Mesendoderm (in vitro differentiated cells): ENCODE data around the gene POLR2L.

Experiments used
- DNase-seq: peaks from one replicate; pipeline ENCODE4 v3.0.0; 2013
- H2AK5ac ChIP-seq: 2 replicates; pipeline ENCODE4 v1.6.1; 2013; ENCODE audit warnings: low read length, inconsistent platforms
- H2BK120ac ChIP-seq: 2 replicates; pipeline ENCODE4 v1.6.1; 2013; ENCODE audit warnings: low read depth, mild to moderate bottlenecking, low read length, moderate library complexity, mixed read lengths
- H2BK15ac ChIP-seq: replicated peaks from 2 replicates; pipeline ENCODE4 v1.6.1; 2013; ENCODE audit warnings: low read depth, mild to moderate bottlenecking, moderate library complexity
- H2BK5ac ChIP-seq: 2 replicates; pipeline ENCODE4 v1.6.1; 2013; ENCODE audit warnings: low read length, inconsistent platforms
- H3K18ac ChIP-seq: 2 replicates; pipeline ENCODE4 v1.6.1; 2013; ENCODE audit warnings: mild to moderate bottlenecking, low read length, mixed read lengths
- H3K23ac ChIP-seq: one replicate; pipeline ENCODE4 v1.6.1; 2013; ENCODE audit warnings: low read length
- H3K27ac ChIP-seq: 2 replicates; pipeline ENCODE4 v1.5.1; 2013; ENCODE audit warnings: low read depth, mild to moderate bottlenecking, inconsistent platforms, low read length, moderate library complexity
- H3K27me3 ChIP-seq: 2 replicates; pipeline ENCODE4 v1.6.1; 2013; ENCODE audit warnings: low read length, control low read depth, mild to moderate bottlenecking, inconsistent platforms; ENCODE audit not compliant: insufficient read depth, poor library complexity
- H3K36me3 ChIP-seq: 2 replicates; pipeline ENCODE4 v1.6.1; 2013; ENCODE audit warnings: low read length, inconsistent platforms; ENCODE audit not compliant: control insufficient read depth, insufficient read depth
- H3K4ac ChIP-seq: one replicate; pipeline ENCODE4 v1.6.1; 2013; ENCODE audit warnings: low read depth, mild to moderate bottlenecking, low read length, moderate library complexity
- H3K4me1 ChIP-seq: 2 replicates; pipeline ENCODE4 v1.6.1; 2013; ENCODE audit warnings: low read depth, low read length, inconsistent platforms; ENCODE audit not compliant: control insufficient read depth
- H3K4me2 ChIP-seq: 2 replicates; pipeline ENCODE4 v1.6.1; 2013; ENCODE audit warnings: low read length
- H3K4me3 ChIP-seq: 2 replicates; pipeline ENCODE4 v1.5.1; 2013; ENCODE audit warnings: mild to moderate bottlenecking, low read length
- H3K56ac ChIP-seq: one replicate; pipeline ENCODE4 v1.6.1; 2013; ENCODE audit warnings: low read length
- H3K79me1 ChIP-seq: 2 replicates; pipeline ENCODE4 v1.6.1; 2013; ENCODE audit warnings: low read length, inconsistent platforms
- H3K79me2 ChIP-seq: 2 replicates; pipeline ENCODE4 v1.6.1; 2013; ENCODE audit warnings: mild to moderate bottlenecking, low read length; ENCODE audit not compliant: control insufficient read depth, insufficient read depth
- H3K9ac ChIP-seq: 2 replicates; pipeline ENCODE4 v1.6.1; 2013; ENCODE audit warnings: low read length, inconsistent platforms
- H4K5ac ChIP-seq: one replicate; pipeline ENCODE4 v1.6.1; 2013; ENCODE audit warnings: low read length
- H4K8ac ChIP-seq: one replicate; pipeline ENCODE4 v1.6.1; 2013; ENCODE audit warnings: low read depth, mild to moderate bottlenecking, control low read depth, low read length, moderate library complexity
- WGBS: extraction: QIAGEN DNeasy Blood & Tissue Kit; methylation state at CpG from one replicate; pipeline ENCODE4 v1.1.7; 2013; ENCODE audit warnings: low lambda C conversion rate, missing lambda C conversion rate; ENCODE audit not compliant: insufficient coverage; ENCODE audit errors: extremely low coverage; 5-methylcytosine and 5-hydroxymethylcytosine counted together

The POLR2L gene

DNA sequence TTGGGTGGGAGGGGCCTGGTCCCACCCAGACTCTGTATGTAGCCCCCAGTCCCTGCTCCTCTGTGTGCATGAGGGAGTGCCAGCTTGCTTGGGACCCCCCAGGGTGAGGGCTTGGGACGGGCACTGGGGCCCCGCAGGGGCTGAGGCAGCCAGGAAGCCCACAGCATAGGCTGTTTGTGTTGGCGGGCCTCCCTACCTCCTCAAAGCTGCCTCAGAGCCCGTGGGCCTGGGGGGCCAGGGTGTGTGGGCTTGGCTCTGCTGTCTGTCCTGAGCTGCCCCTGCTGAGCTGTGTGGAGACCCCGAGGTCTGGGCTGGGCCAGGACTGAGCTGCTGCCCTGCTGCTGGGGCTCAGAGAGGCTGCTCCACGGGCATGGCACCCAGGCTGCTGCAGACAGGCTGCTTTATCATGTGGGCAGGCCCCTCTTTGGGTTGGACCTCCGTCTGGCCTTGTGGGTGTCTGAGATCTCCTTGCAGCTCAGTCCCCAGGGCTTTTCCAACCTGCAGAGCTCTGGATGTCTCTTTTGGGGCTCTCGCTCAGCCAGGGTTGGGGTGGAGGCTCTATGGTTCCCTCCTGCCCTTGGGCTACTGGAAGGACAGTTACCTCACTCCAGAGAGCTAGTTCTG lies 3.7 kb upstream of the POLR2L start:
- no peak overlapping the region for H3K23ac ChIP-seq
- no peak overlapping the region for H3K9ac ChIP-seq
- no peak overlapping the region for H4K8ac ChIP-seq
- no peak overlapping the region for H3K4me3 ChIP-seq
- no peak overlapping the region for H3K4me2 ChIP-seq
- no peak overlapping the region for H4K5ac ChIP-seq
- H3K27me3 ChIP-seq = no peaks in the 10 kb centered on the region
- peaks cover 10% of the 10 kb centered on the region for H3K79me2 ChIP-seq
- WGBS = no CpG with 5 or more reads among the region's 8 CpGs
- H3K4ac ChIP-seq = no peak overlapping the region
- no peaks in the 10 kb centered on the region for H3K36me3 ChIP-seq
- no peak overlapping the region for H2BK15ac ChIP-seq
- no peak overlapping the region for H2BK5ac ChIP-seq
- no peak overlapping the region for H3K56ac ChIP-seq
- no peak overlapping the region for H2AK5ac ChIP-seq
- H3K27ac ChIP-seq = no peak overlapping the region
- H3K18ac ChIP-seq = no peak overlapping the region
- H2BK120ac ChIP-seq = no peak overlapping the region
- peaks cover 4% of the 10 kb centered on the region for H3K79me1 ChIP-seq
- no peak for DNase-seq
- peaks cover 6% of the 10 kb centered on the region for H3K4me1 ChIP-seq

DNA sequence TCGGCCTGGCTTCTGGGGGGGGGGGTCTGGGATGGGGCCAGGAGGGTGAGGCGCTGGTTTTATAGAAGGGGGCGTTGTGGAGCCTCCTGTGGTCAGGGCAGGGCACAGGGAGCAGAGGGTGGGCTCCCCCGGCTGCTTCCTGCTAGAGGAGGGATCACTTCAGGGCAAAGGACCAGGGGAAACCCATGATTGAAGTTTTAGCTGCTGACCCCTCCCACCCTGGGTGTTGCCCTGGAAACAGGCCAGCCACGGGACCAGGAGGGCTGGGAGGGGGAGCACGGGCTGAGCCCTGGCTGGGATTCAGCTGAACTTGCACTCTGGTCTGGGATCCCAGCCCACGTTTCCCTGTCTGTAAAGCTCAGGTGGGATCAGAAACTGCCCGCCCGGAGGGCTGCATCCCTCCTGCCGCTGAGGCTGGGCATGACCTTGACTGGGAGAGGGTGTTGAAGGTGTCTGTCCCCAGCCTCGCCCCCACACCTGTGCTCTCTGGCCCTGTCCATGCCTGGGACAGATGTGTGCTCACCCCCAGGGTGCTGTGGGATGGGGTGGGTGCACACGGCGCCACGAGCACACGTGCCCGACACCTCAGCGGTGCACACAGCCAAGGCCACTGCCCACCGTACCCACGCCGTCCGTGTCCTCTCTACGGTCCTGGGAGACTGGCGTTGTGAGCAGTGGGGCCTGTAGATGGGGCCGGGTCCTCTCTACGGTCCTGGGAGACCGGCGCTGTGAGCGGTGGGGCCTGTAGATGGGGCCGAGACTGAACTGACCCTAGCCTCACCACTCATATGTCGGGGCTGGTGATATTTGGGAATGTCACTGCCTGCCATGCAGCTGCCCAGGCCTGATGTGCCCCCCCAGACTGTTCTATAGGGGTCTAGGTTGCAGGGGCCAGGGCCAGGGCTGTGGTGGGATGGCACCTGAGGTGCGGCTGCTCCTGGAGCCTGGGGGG lies 2.6 kb upstream of the POLR2L start:
- peaks cover 6% of the 10 kb centered on the region for H3K4me1 ChIP-seq
- DNase-seq = peak; percentile 95
- no CpG with 5 or more reads among the region's 31 CpGs for WGBS

DNA sequence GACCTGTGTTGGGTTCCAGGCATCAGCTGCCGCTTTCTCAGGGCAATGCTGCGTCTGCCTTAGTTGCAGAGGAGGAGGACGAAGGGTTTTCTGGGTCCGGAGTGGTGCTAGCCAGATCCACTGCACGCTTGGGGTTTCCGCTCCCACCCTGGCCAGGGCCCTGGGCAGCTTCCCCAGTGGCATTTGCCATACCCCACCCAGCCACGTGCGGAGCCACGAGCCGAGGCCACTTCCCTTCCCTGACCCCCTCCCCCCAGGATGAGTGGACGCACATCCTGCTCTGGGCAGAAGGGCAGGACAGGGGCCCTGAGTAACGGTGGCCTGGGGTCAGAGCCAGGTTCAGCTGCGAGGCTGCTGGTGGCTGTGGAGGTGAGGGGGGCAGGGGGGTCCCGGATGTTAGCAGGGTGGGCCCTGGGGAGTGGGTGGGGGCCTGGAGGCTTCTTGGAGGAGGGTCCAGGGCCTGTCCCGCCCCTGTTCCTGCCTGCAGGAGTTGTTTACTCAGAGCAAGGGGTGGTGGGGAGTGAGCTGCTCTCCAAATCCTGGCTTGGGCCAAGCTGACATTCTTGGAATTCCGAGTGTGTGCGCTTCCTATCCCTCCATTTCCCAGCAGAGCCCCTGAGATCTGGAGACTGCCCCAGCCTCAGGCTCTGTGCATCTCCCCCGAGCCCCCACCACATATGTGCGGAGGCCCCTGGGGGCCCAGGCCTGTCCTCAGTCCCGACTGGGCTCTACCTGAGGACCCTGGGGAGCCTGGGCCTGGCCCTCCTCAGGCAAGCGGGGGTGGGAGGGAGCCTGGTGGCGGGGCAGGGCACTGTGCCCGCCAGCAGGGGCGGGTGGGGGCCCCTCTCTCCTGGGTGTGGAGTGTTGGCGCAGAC lies 1.7 kb upstream of the POLR2L start:
- Histone ChIP-seq H3K23ac (peak overlapping the region; percentile 81), H3K4me3 (peak overlapping the region; percentile 25), H3K9ac (peak overlapping the region; percentile 90), H3K36me3 (peaks cover 5% of the 10 kb centered on the region), H2BK120ac (peak overlapping the region; percentile 47), H3K56ac (peak overlapping the region; percentile 95), H2BK15ac (no peak overlapping the region), H4K8ac (no peak overlapping the region), H3K27ac (peak overlapping the region; percentile 88), H3K4me1 (peaks cover 6% of the 10 kb centered on the region), H3K4me2 (peak overlapping the region; percentile 85), H3K79me2 (peaks cover 16% of the 10 kb centered on the region), H4K5ac (no peak overlapping the region), H3K4ac (peak overlapping the region; percentile 65), H3K79me1 (peaks cover 7% of the 10 kb centered on the region), H3K27me3 (no peaks in the 10 kb centered on the region), H2AK5ac (no peak overlapping the region), H2BK5ac (peak overlapping the region; percentile 87), H3K18ac (peak overlapping the region; percentile 78)
- peak; percentile 98 for DNase-seq
- WGBS = no CpG with 5 or more reads among the region's 25 CpGs

More for the DNA sequence above, 2.6 kb upstream of the POLR2L start:
- Histone ChIP-seq H3K4me2 (peak overlapping the region; percentile 85), H2BK15ac (no peak overlapping the region), H3K56ac (peak overlapping the region; percentile 80), H4K8ac (no peak overlapping the region), H3K79me1 (peaks cover 6% of the 10 kb centered on the region), H3K23ac (no peak overlapping the region), H3K79me2 (peaks cover 16% of the 10 kb centered on the region), H3K36me3 (peaks cover 2% of the 10 kb centered on the region), H3K4ac (peak overlapping the region; percentile 63), H2BK5ac (no peak overlapping the region), H2AK5ac (peak overlapping the region; percentile 2), H4K5ac (no peak overlapping the region), H3K27ac (peak overlapping the region; percentile 88), H2BK120ac (peak overlapping the region; percentile 47), H3K9ac (peak overlapping the region; percentile 59), H3K4me3 (no peak overlapping the region), H3K18ac (peak overlapping the region; percentile 78), H3K27me3 (no peaks in the 10 kb centered on the region)

DNA sequence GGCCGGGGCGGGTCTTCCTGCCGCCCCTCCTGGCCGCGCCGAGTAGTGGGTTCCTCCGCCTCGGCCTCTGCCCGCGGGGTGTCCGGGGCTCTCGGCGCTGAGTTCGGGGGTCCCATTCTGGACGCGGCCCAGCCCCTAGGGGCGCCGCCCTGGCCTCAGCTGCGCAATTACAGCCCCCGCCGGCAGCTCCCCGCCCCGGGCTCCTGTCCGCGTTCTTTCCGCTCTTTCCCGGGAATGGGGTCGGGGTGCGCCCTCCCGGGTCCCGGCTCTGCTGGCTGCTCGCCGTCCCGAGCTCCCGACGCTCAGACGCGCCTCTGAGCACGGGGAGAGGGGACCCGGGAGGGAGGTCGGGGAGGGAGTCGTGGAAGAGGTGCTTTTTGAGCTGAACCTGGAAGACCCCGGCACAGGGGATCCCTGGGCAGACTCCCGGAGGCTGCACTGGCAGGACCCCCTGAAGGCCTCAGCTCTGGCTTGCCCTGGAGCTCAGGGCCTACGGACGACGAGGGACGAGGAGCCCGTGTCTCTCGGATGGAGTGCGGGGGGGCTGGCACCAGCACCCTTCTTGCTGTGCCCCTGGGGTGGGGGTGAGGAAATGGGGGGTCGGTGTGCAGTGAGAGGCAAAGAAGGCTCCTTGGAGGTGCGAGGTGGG lies 881 bp upstream of the POLR2L start:
- peak overlapping the region; percentile 31 for H3K27ac ChIP-seq
- WGBS = no CpG with 5 or more reads among the region's 53 CpGs

DNA sequence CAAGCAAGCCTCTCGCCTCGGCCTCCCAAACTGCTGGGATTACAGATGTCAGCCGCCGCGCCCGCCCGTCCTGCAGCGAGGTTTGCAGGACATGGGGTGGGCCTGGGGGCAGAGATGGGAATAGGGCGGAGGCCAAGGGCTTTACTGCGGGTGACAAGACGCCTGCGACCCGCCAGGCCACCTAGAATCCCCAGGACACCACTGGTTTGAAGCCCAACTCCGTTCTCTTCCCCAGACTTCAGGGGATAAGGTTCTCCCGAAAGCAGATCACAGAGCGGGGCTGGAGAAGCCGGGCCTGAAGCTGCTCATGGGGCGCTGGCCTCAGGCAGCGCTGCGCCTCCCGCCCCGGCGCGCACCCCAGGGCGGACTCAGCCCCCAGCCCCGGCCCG lies 354 bp downstream of the POLR2L start:
- no peak overlapping the region for H2BK5ac ChIP-seq
- peaks cover 16% of the 10 kb centered on the region for H3K79me2 ChIP-seq
- H3K18ac ChIP-seq = peak overlapping the region; percentile 11
- H4K5ac ChIP-seq = no peak overlapping the region
- H3K4me1 ChIP-seq = peaks cover 5% of the 10 kb centered on the region
- H2BK15ac ChIP-seq = no peak overlapping the region
- peak overlapping the region; percentile 94 for H3K56ac ChIP-seq
- no peak overlapping the region for H3K23ac ChIP-seq
- DNase-seq = no peak
- WGBS = no CpG with 5 or more reads among the region's 27 CpGs
- peak overlapping the region; percentile 57 for H3K4me3 ChIP-seq
- H2BK120ac ChIP-seq = no peak overlapping the region
- peak overlapping the region; percentile 61 for H3K4me2 ChIP-seq
- peak overlapping the region; percentile 70 for H3K9ac ChIP-seq
- H3K4ac ChIP-seq = no peak overlapping the region
- H3K27me3 ChIP-seq = no peaks in the 10 kb centered on the region
- peaks cover 7% of the 10 kb centered on the region for H3K79me1 ChIP-seq
- no peak overlapping the region for H2AK5ac ChIP-seq
- H4K8ac ChIP-seq = no peak overlapping the region
- no peak overlapping the region for H3K27ac ChIP-seq
- H3K36me3 ChIP-seq = peaks cover 10% of the 10 kb centered on the region

More for the DNA sequence above, 881 bp upstream of the POLR2L start:
- Histone ChIP-seq H3K27me3 (no peaks in the 10 kb centered on the region), H3K23ac (peak overlapping the region; percentile 29), H3K4me1 (peaks cover 5% of the 10 kb centered on the region), H3K4me3 (peak overlapping the region; percentile 77), H3K79me2 (peaks cover 16% of the 10 kb centered on the region), H3K56ac (peak overlapping the region; percentile 95), H2BK5ac (no peak overlapping the region), H3K36me3 (peaks cover 8% of the 10 kb centered on the region), H3K18ac (peak overlapping the region; percentile 31), H3K79me1 (peaks cover 7% of the 10 kb centered on the region), H3K4me2 (peak overlapping the region; percentile 83), H4K5ac (no peak overlapping the region), H4K8ac (no peak overlapping the region), H3K4ac (peak overlapping the region; percentile 65), H3K9ac (peak overlapping the region; percentile 90), H2BK15ac (no peak overlapping the region), H2BK120ac (no peak overlapping the region), H2AK5ac (no peak overlapping the region)
- DNase-seq = no peak
